Mucosa of descending colon (tissue), 3 donors: Measurements from ENCODE around the gene COTL1. TPM values are rescaled to one million over a fixed set of nuclear protein-coding genes. Genes with fewer than 3 reads are reported as not detected.

Source experiments
- ATAC-seq: fragments of 200-7000 bp; cut with Tn5 transposase; one replicate; pipeline ENCODE4 v1.9.1; 2020; ENCODE audit warnings: mild to moderate bottlenecking, moderate library complexity
- DNase-seq, 3 donors: peaks; one replicate each; pipeline ENCODE4 v3.0.0-alpha.2; 2020
- H3K36me3 ChIP-seq: fragments of 200-600 bp; one replicate; pipeline ENCODE4 v1.8.0; 2021; ENCODE audit warnings: low read depth, mild to moderate bottlenecking
- H3K4me1 ChIP-seq: fragments of 200-600 bp; one replicate; pipeline ENCODE4 v1.8.0; 2021; ENCODE audit warnings: low read depth, mild to moderate bottlenecking
- H3K4me3 ChIP-seq: fragments of 200-600 bp; one replicate; pipeline ENCODE4 v1.8.0; 2021; ENCODE audit warnings: mild to moderate bottlenecking
- H3K9me3 ChIP-seq: fragments of 200-600 bp; one replicate; pipeline ENCODE4 v1.8.0; 2021; ENCODE audit warnings: mild to moderate bottlenecking
- intact Hi-C, 2 donors: fragments of 100-400 bp; cut with DNase I in 1 of 2; cut with micrococcal nuclease in 1 of 2; formaldehyde crosslinking; loops; one replicate each; pipeline versions ENCODE4 v1.11.0 to v1.11.1; 2022; cut with DNase I, micrococcal nuclease
- total RNA-seq, 3 donors: library from RNA; stranded (reverse); fragmentation: NEBNext Ultra II Directional in 2 of 3; extraction: Animal tissue kit (Norgen Biotek cat#: 25700) in 2 of 3; gene quantifications; one replicate each; pipeline versions ENCODE4 v1.2.1 to v1.2.4, GENCODE V29; 2021 to 2023
- TF ChIP-seq, protein P1 (sequence below): fragments of 200-600 bp; IDR thresholded peaks from one replicate; pipeline ENCODE4 v1.8.0; 2022; ENCODE audit warnings: antibody characterized with exemption, mild to moderate bottlenecking
- donor health status: DM: no; HTN: no; CAD: no; lungs with moderate emphysema.
- donor health status: DM: no; HTN: no; CAD: no.
- donor health status: DM: no; HTN: yes; CAD: no.

Gene COTL1
- total RNA-seq, 3 donors from 2014 or later = 52.8 to 120 (median 56.8) TPM

DNA sequence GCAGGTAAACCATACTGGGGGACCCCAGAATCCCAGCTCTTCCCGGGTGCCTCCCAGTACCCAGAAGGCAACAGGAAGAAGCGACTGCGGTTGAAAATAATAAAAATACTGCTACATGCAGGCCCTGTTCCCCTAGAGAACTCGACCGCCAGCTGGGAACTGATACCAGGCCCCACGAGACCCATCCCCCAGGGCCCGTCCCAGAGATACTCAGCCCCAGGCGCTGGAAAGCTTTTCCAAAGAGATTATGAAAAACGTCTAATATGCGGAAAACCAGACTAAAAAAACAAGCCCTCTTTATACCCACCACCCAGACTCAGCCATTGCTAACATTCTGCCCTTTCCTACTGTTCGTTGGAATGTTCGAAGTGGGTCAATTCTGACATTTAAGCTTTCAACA lies 100.5 kb downstream of the COTL1 start:
- intact Hi-C loops = loop anchor here in 1 of 2 donors (10.0 kb wide), 1 partner anchor 207 kb away; no protein-coding TSS in a partner anchor
- H3K4me3 ChIP-seq = no peak overlapping the region
- no peaks in the 10 kb centered on the region for H3K36me3 ChIP-seq
- H3K9me3 ChIP-seq = no peaks in the 10 kb centered on the region
- DNase-seq (peak in 1 of 3 donors; percentile 36), ATAC-seq (no peak)
- H3K4me1 ChIP-seq = peaks cover 17% of the 10 kb centered on the region
- TF ChIP-seq, protein P1, sequence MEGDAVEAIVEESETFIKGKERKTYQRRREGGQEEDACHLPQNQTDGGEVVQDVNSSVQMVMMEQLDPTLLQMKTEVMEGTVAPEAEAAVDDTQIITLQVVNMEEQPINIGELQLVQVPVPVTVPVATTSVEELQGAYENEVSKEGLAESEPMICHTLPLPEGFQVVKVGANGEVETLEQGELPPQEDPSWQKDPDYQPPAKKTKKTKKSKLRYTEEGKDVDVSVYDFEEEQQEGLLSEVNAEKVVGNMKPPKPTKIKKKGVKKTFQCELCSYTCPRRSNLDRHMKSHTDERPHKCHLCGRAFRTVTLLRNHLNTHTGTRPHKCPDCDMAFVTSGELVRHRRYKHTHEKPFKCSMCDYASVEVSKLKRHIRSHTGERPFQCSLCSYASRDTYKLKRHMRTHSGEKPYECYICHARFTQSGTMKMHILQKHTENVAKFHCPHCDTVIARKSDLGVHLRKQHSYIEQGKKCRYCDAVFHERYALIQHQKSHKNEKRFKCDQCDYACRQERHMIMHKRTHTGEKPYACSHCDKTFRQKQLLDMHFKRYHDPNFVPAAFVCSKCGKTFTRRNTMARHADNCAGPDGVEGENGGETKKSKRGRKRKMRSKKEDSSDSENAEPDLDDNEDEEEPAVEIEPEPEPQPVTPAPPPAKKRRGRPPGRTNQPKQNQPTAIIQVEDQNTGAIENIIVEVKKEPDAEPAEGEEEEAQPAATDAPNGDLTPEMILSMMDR = no peak

Other genes starting within 250 kb of the COTL1 start
- 100 to 1,000 TPM in 2 of 3 donors, 10 to 100 TPM in 1; 98.8 to 322 (median 159) TPM for gene ATP2C2, start 249.5 kb downstream of the COTL1 start, total RNA-seq
- 10 to 100 TPM; 18.4 to 23.9 (median 22.2) TPM for gene MEAK7, start 113.4 kb downstream of the COTL1 start, total RNA-seq
- gene KLHL36, start 30.4 kb upstream of the COTL1 start, total RNA-seq = 10 to 100 TPM; 47.5 to 60.3 (median 59.2) TPM
- 10 to 100 TPM; 65.1 to 76.9 (median 72.4) TPM for gene USP10, start 81.9 kb upstream of the COTL1 start, total RNA-seq
- gene CRISPLD2, start 201.9 kb upstream of the COTL1 start, total RNA-seq = 100 to 1,000 TPM in 1 of 3 donors, 10 to 100 TPM in 2; 10.5 to 114 (median 38.7) TPM